ENCODE data around the gene NPC2.

GRCh38 chr14:74515891-74516412, 22.8 kb upstream of the NPC2 start:
- TF ChIP-seq EZH2 (IDR thresholded peaks at IDR 0.05; ENCODE audit: insufficient read depth, poor library complexity, severe bottlenecking) (no peak), EZH2phosphoT487 (IDR thresholded peaks at IDR 0.05; ENCODE audit: insufficient read depth, low read depth) (no peak)
